CD4-positive, alpha-beta T cell treated with Interleukin-4 for 1 hour (primary cell): ENCODE measurements around the gene ID2.

ENCODE experiments used
- DNase-seq, 2 donors: peaks; one replicate each; pipeline ENCODE4 v3.0.0-alpha.2; 2020 to 2022

The ID2 gene

GRCh38 chr2:8681786-8682692 is at the start of gene ID2:
TSS of gene ID2 (plus strand) at chr2:8682056. CDS start at chr2:8682166, 110 bp downstream.
- DNase-seq: peak; percentile 98 to 99

GRCh38 chr2:8632755-8633154 is 49.1 kb upstream of the ID2 start:
- no peak for DNase-seq

- no peak for DNase-seq
These were observed 48.6 kb upstream of the ID2 start for GRCh38 chr2:8633186-8633734.

- DNase-seq: no peak
These were observed 48.0 kb upstream of the ID2 start for GRCh38 chr2:8633735-8634313.

GRCh38 chr2:8634466-8635172 is 47.2 kb upstream of the ID2 start:
- DNase-seq: no peak

GRCh38 chr2:8636041-8636491 is 45.8 kb upstream of the ID2 start:
- DNase-seq: no peak

- DNase-seq: no peak
These were observed 44.9 kb upstream of the ID2 start for GRCh38 chr2:8636721-8637636.

- DNase-seq: no peak
These were observed 43.5 kb upstream of the ID2 start for GRCh38 chr2:8638327-8638726.

- no peak for DNase-seq
These were observed 42.7 kb upstream of the ID2 start for GRCh38 chr2:8639122-8639635.

- no peak for DNase-seq
These were observed 41.4 kb upstream of the ID2 start for GRCh38 chr2:8640498-8640897.

GRCh38 chr2:8641301-8641965 is 40.4 kb upstream of the ID2 start:
- no peak for DNase-seq

- DNase-seq: no peak
These were observed 39.3 kb upstream of the ID2 start for GRCh38 chr2:8642366-8643068.

GRCh38 chr2:8643250-8643995 is 38.4 kb upstream of the ID2 start:
- no peak for DNase-seq

- DNase-seq: no peak
These were observed 37.9 kb upstream of the ID2 start for GRCh38 chr2:8643996-8644356.

GRCh38 chr2:8644605-8645175 is 37.2 kb upstream of the ID2 start:
- peak in 1 of 2 donors; percentile 32 for DNase-seq

- no peak for DNase-seq
These were observed 36.6 kb upstream of the ID2 start for GRCh38 chr2:8645176-8645831.

GRCh38 chr2:8646731-8647461 is 35.0 kb upstream of the ID2 start:
- no peak for DNase-seq

- no peak for DNase-seq
These were observed 34.4 kb upstream of the ID2 start for GRCh38 chr2:8647462-8647857.
